T follicular helper cell (primary cell): ENCODE measurements around the gene ASCC1.

Experiments
- DNase-seq: peaks from one replicate; pipeline ENCODE4 v3.0.0-alpha.2; 2020; ENCODE audit warnings: low read depth

The ASCC1 gene

GRCh38 chr10:72098301-72098835 is 117.7 kb downstream of the ASCC1 start:
- no peak for DNase-seq

GRCh38 chr10:72097448-72098300 is 118.4 kb downstream of the ASCC1 start:
- no peak for DNase-seq

GRCh38 chr10:72096115-72097000 is 119.7 kb downstream of the ASCC1 start:
- DNase-seq, result no peak

DNA sequence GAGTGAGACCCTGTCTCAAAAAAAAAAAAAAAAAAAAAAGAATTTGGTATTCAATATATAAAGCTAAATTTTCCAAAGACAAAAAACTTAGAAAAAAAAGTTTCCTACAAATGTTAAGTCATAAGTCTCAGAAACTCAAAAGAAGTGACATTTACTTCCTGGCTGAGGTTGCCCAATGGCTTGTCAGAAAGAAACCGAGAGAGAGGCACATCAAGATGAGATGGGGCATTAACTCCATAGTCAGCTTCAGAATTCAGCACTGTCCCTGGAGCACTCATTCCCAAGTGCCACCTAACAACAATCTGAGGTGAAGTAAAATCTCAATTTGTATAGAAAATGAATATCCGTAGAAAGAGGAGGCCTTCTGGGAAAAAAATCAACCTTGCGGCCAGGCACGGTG is 120.9 kb downstream of the ASCC1 start:
- DNase-seq, result no peak

GRCh38 chr10:72094574-72094973 is 121.5 kb downstream of the ASCC1 start:
- DNase-seq, result no peak

DNA sequence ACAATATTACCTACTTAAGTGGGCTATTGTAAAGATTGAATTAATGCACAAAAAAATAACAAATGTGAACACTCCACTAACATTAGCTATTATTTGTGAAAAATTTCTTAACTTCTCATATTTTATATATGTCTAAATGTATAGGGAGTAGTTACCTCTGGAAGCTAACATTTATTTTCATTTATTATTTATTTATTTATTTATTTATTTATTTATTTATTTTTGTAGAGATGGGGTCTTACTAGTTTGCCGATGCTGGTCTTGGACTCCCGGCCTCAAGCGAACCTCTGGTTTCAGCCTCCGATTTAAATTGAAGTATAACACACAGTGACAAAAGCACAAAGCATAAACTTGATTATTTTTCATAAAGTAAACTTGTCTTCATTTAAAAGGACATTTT is 122.6 kb downstream of the ASCC1 start:
- no peak for DNase-seq

DNA sequence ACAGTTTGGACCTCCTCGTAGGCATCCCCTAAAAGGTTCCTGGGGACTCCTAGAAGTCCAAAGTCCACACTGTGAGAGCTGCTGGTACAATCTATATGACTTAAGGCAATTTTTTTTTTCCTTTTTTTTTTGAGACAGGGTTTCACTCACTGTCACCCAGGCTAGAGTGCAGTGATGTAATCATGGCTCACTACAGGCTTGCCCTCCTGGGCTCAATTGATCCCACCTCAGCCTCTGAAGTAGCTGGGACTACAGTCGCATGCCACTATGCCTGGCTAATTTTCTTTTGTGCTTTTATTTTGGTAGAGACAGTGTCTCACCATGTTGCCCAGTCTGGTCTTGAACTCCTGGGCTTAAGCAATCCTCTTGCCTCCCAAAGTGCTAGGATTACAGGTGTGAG is 123.1 kb downstream of the ASCC1 start:
- DNase-seq, result no peak

DNA sequence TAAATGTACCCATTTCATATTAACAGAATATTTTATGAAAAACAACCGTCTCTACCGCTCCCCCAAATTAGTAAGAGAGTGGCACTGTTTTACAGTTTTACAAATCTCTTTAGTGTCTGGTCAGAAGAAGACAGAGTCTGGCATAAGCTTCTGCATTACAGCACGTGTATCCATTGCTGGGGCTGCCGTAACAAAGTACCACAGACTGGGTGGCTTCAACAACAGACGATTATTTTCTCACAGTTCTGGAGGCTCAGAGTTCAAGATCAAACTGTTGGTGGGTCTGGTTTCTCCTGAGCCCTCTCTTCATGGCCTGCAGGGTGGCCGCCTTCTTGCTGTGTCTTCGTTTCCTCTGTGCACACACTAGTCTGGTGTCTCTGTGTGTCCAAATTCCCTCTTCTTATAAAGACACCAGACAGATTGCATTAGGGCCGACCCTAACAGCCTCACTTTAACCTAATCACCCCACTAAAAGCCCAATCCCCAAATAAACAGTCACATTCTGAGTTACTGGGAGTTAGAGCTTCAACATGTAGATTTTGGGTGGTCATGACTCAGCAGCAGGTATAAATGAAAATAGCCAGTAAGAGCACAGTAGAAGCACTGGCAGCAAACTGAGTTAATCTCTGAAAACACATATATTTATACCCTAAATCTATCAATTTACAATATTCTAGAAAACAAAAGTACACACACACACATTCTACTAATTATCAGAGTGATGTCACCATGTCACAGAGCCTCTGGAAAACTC is 123.7 kb downstream of the ASCC1 start:
- no peak for DNase-seq

- DNase-seq, result no peak
Observed at GRCh38 chr10:72090326-72090725, 125.8 kb downstream of the ASCC1 start.

DNA sequence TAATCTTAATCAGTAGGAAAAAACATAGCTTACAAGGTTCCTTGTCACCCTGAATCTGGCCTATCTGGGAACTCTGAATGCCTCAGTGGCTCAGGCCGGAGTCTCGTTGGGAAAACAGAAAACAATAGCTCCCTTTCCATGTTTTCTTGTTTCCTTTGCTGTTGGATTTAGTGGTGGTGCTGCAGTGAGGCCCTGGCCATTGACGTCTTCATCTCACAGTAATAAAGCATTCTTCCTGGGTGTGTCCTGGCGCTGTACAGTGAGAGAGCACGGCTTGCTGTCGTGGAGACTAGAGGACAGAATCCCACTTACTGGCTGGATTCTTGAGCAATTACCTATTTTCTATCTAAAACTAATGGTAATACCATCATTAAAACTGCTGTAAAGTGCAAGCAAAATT is 126.5 kb downstream of the ASCC1 start:
- DNase-seq, result no peak

DNA sequence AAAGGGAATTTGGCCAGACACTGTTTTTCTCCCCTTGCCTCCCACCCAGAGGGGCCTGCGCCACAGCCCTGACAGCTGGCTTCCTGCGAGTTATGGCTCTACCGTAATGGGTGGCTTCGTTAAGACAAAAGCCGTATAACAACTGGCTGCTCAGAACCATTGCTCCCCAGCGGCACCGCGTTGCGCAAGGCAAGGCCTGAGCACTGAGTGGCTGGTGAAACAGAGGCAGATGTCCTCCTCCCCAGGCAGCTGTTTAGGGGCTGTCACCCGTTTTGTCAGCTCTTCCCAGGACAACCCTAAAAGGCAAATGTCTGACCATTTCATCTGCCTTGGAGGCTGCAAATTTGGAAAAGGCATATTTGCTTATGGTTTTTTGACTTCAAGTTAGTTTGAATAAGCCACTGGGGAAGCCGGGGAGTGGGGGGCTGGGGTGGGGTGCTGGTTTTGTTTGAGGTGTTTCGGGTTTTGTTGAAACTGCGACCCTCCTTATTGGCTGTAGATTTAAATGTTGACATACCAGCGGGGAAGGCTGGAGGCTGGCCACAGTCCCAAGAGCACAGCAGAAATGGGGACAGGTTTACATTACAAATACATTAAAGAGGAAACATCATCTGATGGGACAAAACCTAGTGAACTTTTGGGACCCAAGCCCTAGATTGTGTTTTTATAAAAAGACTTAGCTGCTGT is 127.0 kb downstream of the ASCC1 start:
- DNase-seq, result peak; percentile 52

DNA sequence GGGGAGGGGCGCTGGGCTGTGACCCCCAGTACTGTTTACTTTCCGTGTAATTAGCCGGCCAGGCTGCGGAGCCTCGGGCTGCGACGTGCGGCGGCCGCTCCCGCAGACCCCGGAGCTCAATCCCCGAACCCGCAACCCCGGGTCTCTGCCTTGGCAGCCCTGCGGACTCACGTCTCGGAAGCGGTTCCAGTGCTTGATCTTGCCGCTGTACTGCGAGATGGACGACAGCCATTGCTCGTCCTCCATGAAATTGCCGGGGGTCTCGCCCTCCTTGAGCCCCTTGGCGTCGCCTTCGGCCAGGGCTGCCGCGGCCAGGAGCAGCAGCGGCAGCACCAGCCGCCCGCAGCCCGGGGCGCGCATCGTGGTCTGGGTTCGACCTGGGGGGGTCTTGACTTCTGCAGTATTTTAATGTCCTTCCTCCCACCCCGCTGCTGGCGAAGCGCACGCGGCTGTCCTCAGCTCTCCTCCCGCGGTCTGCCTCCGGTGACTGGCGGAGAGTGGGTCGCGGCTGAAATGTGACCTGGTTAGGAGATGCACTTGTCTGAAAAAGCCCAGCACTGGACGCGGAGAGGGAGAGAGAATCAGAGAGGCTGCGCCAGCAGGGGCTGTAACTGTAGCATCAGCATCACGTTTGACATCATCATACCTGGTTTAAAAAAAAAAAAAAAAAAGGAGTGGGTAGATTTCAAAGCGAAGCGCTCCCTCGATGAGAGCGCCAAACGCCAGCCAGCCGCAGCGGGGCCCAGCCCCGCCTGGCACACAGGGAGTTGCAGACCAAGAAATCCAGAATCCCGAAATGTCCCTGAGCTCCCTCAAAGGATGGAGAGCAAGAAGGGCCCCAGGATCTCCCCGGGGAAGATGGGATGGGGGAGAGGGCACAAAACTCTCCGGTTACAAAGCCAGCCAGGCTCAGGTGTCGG is 127.8 kb downstream of the ASCC1 start, which contains the start of gene SPOCK2:
SPOCK2 (minus strand) TSS at position 583 of the 920 bp plus-strand sequence; CDS start at position 360, 223 bp downstream.
- peak; percentile 75 for DNase-seq

GRCh38 chr10:72087392-72087968 is 128.6 kb downstream of the ASCC1 start:
- peak; percentile 28 for DNase-seq

DNA sequence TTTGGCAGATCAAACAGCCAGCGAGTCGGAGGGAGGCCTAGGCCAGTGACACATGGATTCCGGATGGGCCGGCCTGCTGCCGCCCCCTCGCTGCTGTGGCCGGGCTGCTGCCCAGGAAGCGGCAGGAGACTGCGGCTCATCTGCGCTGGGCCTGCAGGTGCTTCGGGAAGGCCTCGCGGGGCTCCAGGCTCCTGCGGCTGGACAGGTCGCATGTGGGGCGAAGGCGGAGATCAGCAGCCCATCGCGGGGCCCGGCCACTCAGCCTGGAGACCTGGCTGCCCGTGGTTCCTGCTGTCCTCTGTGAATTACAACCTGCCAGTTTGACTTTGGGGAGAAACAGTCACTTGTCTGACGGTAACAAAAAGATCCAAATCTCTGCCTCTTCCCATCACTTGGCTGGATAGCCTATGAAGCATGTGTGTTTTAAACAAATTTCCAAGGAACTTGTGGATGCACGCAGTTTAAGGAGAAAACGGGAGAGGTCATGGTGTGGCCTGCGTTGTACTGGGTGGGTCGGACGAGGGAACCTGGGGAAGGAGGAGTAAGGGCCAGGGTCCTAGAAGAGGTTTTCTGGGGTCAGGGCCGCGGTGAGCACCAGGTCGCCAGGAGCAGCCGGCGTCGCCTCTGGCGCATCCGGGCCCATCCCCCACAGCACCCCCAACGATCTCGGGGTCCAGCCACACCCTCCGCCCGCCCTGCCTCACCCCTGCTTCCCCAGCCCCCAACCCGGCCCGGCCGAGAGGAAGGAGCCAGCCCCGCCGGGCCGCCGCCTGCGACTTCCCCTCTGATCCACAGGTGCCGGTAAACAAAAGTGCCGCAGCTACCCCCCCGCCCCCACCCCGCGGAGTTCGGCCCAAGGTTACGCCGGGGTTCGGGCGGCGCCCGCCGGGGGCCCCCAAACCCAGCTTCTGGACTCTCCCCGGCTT is 129.3 kb downstream of the ASCC1 start:
- peak; percentile 52 for DNase-seq

- DNase-seq, result no peak
Observed at GRCh38 chr10:72085864-72086465, 130.1 kb downstream of the ASCC1 start.

- DNase-seq, result no peak
Observed at GRCh38 chr10:72085166-72085565, 130.9 kb downstream of the ASCC1 start.

DNA sequence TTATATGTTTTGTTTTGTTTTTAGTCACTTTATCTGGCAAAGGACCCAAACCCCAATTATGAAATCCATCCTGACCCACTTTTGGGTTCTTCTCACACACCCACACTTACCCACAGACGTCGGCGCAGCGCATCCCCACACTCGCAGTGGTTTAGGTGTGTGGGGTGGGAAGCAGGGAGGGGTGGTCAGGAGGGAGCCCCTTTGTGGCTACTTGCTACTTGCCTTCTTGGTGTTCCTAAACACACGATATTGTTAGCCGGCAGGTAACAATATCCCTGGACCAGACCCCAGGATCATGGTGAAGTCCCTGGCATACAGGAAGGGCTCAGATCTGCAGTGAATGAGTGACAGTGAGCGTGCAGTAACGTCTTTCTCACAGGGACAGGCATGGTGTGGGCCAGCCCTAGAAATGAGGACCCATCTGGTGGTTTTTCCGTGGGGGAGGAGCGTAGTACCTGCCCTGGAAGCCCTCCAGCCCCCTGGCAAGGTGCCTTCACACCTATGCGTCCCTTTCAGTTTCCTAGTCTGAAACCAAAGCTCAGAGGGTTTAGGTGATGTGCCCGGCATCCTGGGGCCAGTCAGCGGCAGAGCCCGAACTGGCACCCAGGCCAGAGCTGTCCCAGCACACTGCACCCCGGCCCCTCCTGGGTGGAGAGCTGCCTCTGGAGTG is 132.2 kb downstream of the ASCC1 start:
- peak; percentile 54 for DNase-seq
